HG03469 (cell line): Measurements from ENCODE around the gene GDF15.
"Not testable (repeated sequence)": the region's sequence is repeated elsewhere in the genome, so short reads cannot be mapped to it uniquely, and the experiment has no call there.

Experiments used
- ATAC-seq: cut with Tn5 transposase; IDR thresholded peaks from one replicate; pipeline ENCODE4 v1.9.1; 2021; ENCODE audit warnings: mild to moderate bottlenecking, moderate library complexity, moderate number of reproducible peaks; ENCODE audit not compliant: unreplicated experiment

The GDF15 gene, protein sequence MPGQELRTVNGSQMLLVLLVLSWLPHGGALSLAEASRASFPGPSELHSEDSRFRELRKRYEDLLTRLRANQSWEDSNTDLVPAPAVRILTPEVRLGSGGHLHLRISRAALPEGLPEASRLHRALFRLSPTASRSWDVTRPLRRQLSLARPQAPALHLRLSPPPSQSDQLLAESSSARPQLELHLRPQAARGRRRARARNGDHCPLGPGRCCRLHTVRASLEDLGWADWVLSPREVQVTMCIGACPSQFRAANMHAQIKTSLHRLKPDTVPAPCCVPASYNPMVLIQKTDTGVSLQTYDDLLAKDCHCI

DNA sequence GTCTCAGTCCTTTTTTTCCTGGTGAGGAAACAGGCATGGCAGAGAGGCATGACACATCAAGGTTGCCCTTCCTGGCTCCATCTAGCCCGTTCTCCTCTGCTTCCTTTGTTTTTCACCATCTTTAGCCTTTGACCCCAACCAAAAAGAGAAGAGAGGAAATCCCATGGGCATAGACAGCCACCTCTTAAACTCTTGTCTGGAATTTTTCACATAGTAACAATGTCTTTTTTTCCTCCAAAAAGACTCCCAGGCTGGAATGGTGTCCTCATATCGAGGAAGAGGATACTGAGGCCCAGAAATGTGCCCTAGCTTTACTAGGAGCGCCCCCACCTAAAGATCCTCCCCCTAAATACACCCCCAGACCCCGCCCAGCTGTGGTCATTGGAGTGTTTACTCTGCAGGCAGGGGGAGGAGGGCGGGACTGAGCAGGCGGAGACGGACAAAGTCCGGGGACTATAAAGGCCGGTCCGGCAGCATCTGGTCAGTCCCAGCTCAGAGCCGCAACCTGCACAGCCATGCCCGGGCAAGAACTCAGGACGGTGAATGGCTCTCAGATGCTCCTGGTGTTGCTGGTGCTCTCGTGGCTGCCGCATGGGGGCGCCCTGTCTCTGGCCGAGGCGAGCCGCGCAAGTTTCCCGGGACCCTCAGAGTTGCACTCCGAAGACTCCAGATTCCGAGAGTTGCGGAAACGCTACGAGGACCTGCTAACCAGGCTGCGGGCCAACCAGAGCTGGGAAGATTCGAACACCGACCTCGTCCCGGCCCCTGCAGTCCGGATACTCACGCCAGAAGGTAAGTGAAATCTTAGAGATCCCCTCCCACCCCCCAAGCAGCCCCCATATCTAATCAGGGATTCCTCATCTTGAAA lies at the start of gene GDF15:
TSS of gene GDF15 (plus strand) at position 484 of the 868 bp plus-strand sequence. CDS start at position 516, 32 bp downstream.
- no peak for ATAC-seq

DNA sequence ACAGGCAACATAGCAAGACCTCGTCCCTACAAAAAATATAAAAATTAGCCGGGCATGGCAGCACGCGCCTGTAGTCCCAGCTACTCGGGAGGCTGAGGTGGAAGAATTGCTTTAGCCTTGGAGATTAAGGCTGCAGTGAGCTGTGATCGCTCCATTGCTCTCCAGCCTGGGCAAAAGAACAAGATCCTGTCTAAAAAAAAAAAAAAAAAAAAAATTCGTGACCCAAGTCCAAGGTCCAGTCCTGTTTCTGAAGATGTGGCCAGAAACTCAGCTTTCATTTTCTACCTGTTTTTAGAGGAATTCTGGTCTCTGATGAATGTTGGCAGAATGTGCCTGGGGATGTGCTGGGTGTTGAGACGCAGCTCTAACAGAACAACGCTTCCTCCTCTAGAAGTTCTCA lies 47.4 kb upstream of the GDF15 start:
- ATAC-seq, result no peak

DNA sequence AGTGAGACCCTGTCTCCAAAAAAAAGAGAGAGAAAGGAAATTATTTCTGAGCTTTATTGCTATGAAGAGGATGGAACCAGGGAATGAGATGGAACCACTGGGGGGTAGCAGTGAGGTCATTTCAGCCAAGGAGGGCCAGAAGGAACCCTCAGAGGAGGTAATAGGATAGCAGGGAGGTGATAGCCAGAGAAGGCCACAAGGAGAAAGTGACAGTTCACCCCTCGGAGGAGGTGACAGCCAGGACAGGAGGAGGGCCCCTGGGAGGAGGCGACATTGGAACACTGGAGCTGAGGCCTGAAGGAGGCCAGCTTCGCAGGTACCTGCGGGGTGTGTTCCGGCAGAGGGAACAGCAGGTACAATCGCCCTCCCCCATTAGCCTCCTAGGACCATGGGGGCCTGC lies 46.2 kb upstream of the GDF15 start:
- no peak for ATAC-seq

DNA sequence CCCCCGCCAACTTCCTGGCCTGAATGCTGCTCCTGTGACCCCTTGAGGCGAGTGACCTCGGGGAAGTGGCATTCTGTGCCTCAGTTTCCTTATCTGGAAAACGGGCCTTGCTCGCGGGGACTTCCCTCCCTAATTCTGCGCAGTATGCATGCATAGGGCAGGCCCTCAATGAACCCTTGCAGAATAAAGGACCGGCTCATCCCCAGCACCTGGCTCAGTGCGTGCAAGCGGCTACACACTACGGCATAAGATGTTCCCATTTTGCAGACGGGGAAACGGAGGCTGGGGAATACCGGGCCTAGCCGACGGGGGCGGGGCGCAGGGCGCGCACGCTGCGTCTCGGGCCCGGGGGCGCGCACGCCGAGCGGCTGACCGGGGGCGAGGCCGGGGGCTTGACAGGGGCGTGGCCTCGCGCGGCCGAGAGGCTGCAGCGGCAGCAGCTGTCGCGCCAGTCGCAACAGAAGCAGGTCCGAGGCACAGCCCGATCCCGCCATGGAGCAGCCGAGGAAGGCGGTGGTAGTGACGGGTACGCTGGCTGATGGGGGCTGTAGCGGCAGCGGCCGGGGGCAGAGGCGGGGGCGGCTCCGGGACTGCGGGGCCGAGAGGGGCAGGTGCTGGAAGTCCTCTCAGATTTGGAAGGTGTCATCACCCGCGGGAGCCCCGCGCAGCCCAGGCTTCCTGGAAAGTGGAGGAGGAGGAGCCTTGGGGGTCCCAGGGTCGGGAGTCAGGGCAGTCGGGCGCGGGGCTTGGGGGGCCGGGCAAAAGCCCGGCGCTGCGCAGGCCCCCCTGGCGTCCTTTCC lies 45.6 kb upstream of the GDF15 start, which contains the start of gene PGPEP1:
TSS of gene PGPEP1 (plus strand) at position 409 of the 800 bp plus-strand sequence. CDS start at position 493, 84 bp downstream.
- no peak for ATAC-seq

GRCh38 chr19:18340990-18341868 lies 44.7 kb upstream of the GDF15 start:
- no peak for ATAC-seq

DNA sequence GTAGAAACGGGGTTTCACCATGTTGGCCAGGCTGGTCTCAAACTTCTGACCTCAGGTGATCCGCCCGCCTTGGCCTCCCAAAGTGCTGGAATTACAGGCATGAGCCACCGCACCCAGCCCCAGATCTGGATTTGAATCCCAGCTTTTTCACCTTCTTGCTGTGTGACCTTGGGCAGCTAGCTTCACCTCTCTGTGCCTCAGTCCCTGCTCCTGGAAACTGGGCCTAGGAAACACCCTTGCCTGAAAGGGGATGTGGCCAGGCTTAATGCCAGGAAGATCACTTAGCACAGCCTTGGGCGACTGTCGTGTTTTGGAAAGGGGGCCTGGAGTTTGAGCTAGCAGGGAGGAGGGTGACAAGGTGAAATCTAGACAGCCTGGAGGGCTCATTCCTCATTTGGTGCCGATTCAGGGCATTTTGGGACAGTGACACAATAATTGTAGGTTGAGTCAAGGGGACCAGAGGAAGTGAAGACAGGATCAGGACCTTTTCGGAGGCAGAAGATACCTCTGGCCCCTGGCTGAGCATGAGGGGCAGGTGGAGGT lies 43.8 kb upstream of the GDF15 start:
- no peak for ATAC-seq

- no peak for ATAC-seq
Observed at GRCh38 chr19:18344582-18344950, 41.4 kb upstream of the GDF15 start.

- ATAC-seq, result no peak
Observed at GRCh38 chr19:18345296-18345695, 40.7 kb upstream of the GDF15 start.

GRCh38 chr19:18346091-18346490 lies 39.9 kb upstream of the GDF15 start:
- ATAC-seq, result no peak

- no peak for ATAC-seq
Observed at GRCh38 chr19:18348171-18348570, 37.8 kb upstream of the GDF15 start.

DNA sequence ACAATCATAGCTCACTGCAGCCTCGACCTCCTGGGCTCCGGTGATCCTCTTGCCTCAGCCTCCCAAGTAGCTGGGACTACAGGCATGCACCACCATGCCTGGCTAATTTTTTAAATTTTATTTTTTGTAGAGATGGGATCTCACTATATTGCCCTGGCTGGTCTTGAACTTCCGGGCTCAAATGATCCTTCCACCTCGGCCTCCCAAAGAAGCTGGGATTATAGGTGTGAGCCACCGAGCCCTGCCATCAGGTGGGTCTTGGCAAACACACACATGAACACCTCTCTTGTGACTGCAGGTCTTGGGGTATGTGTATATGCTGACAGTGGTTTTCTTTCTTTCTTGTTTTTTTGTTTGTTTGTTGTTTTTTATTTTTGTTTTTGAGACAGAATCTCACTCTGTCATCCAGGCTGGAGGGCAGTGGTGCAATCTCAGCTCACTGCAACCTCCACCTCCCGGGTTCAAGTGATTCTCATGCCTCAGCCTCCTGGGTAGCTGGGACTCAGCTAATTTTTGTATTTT lies 37.1 kb upstream of the GDF15 start:
- ATAC-seq, result not testable (repeated sequence)

DNA sequence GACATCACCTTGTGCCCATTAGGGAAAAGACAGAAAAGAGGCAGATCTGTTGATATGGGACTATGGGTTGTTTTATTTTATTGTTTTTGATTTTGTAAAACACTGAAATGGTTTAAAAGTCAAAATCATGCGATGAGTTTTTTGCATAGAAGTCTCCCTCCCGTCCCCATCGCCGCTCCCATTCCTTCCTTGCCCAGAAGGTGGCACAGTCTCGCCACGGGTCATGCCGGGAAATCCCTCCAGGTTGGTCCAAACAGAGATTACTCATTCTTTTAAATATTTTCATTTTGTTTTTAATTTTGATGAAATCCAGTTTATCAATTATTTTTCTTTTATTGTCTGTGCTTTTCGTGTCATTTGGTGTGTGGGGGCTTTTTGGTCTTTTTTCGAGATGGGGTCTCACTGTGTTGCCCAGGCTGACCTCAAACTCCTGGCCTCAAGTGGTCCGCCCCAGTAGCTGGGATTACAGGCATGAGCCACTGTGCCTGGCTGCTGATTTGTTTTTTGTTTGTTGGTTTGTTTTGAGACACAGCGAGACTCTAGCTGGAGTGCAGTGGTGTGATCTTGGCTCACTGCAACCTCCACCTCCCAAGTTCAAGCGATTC lies 36.3 kb upstream of the GDF15 start:
- ATAC-seq, result no peak

GRCh38 chr19:18350490-18350889 lies 35.5 kb upstream of the GDF15 start:
- no peak for ATAC-seq

- ATAC-seq, result no peak
Observed at GRCh38 chr19:18351544-18351943, 34.4 kb upstream of the GDF15 start.

- ATAC-seq, result no peak
Observed at GRCh38 chr19:18353378-18354005, 32.5 kb upstream of the GDF15 start.

GRCh38 chr19:18354743-18355142 lies 31.2 kb upstream of the GDF15 start:
- ATAC-seq, result not testable (repeated sequence)

DNA sequence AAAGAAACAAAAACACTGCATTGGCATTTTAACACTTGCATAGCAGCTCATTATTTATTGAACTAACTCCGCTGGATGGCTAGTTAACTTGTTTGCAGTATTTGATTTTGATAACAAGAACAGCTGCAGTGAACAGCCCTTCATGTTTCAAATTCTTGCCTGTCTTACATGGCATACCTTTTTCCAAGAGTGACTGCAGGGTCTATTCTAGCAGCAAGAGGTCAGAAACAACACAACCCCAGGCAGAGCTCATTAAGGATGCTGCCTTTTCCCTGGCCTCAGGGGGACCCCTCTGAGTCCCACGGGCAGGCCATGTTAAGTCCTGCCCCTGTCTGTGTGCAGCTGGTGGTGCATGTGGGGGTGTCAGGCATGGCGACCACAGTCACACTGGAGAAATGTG lies 28.9 kb upstream of the GDF15 start:
- ATAC-seq, result no peak

GRCh38 chr19:18361646-18362045 lies 24.3 kb upstream of the GDF15 start:
- no peak for ATAC-seq
